ENCODE measurements around the gene LPO.

DNA sequence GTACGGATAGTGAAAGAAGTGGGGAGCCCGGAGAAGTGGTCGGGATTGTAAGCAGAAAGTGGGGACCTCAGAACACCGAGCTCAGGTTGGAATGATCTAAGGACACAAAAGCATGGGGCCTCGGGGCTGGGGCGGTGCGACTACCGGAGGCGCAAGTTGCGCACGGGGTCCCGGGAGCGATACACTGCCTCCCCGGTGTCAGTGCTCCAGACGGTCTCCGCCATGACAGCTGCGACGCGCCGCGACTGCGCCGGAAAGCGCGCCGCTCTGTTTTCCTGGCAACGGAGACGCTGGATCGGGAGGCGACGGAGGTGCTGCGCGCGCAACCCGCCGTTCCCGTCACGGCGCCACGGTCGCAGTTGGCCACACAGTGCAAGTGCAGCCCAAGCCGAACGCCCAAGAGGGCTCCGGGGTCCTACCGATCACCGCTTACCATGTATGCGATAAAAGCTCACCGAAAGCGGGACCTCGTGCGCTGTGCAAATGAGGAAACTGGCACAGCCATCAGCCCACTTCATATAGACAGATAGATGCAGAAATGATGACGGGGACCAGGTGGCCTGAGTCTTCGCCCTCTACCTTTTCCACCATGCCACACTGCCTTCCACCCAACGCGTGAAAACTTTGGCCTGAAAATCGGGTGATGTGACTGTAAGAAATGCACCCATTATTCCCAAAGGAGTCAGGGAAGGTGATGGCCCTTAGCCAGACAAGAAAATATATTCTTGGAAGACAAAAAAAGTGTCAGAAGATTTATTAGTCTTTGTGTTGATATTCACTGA is 19.2 kb upstream of the LPO start, which contains the start of gene MKS1:
- no peak for TF ChIP-seq FOXM1 (IDR thresholded peaks at IDR 0.05; ENCODE audit: borderline replicate concordance, low read depth)
- no peak for TF ChIP-seq REST (IDR thresholded peaks at IDR 0.05; ENCODE audit: low read depth)
